HepG2 (cell line): Measurements from ENCODE around the gene STK38L. TPM values are rescaled to one million over a fixed set of nuclear protein-coding genes. Genes with fewer than 3 reads are reported as not detected.
A peak's percentile ranks its signal among the peaks of the same experiment; 100 is the strongest.

Experiments used
- CBX2 ChIP-seq, 2 experiments: fragments of 200-600 bp in 1 of 2; sonication (generic); formaldehyde crosslinking in 1 of 2; IDR thresholded peaks; 2 replicates each; pipeline versions ENCODE4 v1.7.0 to v1.8.1; 2018 to 2022; ENCODE audit warnings: low read depth in 2 of 2, low read length in 1 of 2, mild to moderate bottlenecking in 1 of 2, missing genetic modification reagents in 1 of 2
- HDAC2 ChIP-seq: sonication (generic); formaldehyde crosslinking; IDR thresholded peaks from 2 replicates; pipeline ENCODE4 v1.4.0; 2020; ENCODE audit warnings: missing genetic modification reagents
- KLF9 ChIP-seq: IDR thresholded peaks from 2 replicates; pipeline ENCODE4 v1.6.1; 2016; ENCODE audit warnings: low read depth
- RBAK ChIP-seq: sonication (generic); formaldehyde crosslinking; IDR thresholded peaks from 2 replicates; pipeline ENCODE4 v1.5.1; 2020; ENCODE audit warnings: mild to moderate bottlenecking, missing genetic modification reagents
- SMC3 ChIP-seq: IDR thresholded peaks from 2 replicates; pipeline ENCODE4 v1.6.1; 2011; ENCODE audit warnings: low read length, improper control_type of control experiment
- SP1 ChIP-seq, 2 experiments: fragments of 450-650 bp in 1 of 2; sonication (generic) in 1 of 2; formaldehyde crosslinking in 1 of 2; IDR thresholded peaks; 2 replicates each; pipeline versions ENCODE4 v1.4.0 to v1.6.1; 2016 to 2020; ENCODE audit warnings: missing genetic modification reagents in 1 of 2
- TP53 ChIP-seq: sonication (generic); formaldehyde crosslinking; conservative IDR thresholded peaks from 2 replicates; pipeline ENCODE4 v1.4.0; 2020; ENCODE audit warnings: missing genetic modification reagents
- ZNF317 ChIP-seq: sonication (generic); formaldehyde crosslinking; IDR thresholded peaks from 2 replicates; pipeline ENCODE4 v1.5.0; 2020; ENCODE audit warnings: mild to moderate bottlenecking, missing genetic modification reagents
- ZNF672 ChIP-seq: sonication (generic); formaldehyde crosslinking; IDR thresholded peaks from 2 replicates; pipeline ENCODE4 v1.8.1; 2022; ENCODE audit warnings: missing genetic modification reagents
- polyA plus RNA-seq, 8 experiments: library from polyadenylated mRNA; depleted of rRNA in 3 of 8; stranded (reverse) in 7 of 8; unstranded in 1 of 8; fragments of >200 nt; fragmentation: Illumina TruSeq in 4 of 8; extraction: Trizol in 4 of 8; gene quantifications; 2 replicates each; pipeline versions ENCODE4 v1.2.1 to v1.2.3, GENCODE V29; 2011 to 2016; ENCODE audit warnings: low read depth in 4 of 8, missing spikeins in 1 of 8, mixed read lengths in 1 of 8; ENCODE audit not compliant: insufficient read depth in 1 of 8
- total RNA-seq, 5 experiments: library from RNA; depleted of rRNA; stranded (reverse); fragments of >200 nt; fragmentation: Illumina TruSeq; extraction: Trizol; gene quantifications; 2 replicates each; pipeline ENCODE4 v1.2.3, GENCODE V29; 2016; ENCODE audit warnings: low read depth in 1 of 5
- TF ChIP-seq, protein P1 (sequence below): sonication (generic); formaldehyde crosslinking; IDR thresholded peaks from 2 replicates; pipeline ENCODE4 v1.8.0; 2022; ENCODE audit warnings: mild to moderate bottlenecking, missing genetic modification reagents; ENCODE audit not compliant: insufficient replicate concordance
- TF ChIP-seq, protein P2 (sequence below): sonication (generic); formaldehyde crosslinking; conservative IDR thresholded peaks from 2 replicates; pipeline ENCODE4 v1.4.0; 2020; ENCODE audit warnings: mild to moderate bottlenecking, missing genetic modification reagents, moderate library complexity
- TF ChIP-seq, protein P3 (sequence below): sonication (generic); formaldehyde crosslinking; IDR thresholded peaks from 2 replicates; pipeline ENCODE4 v1.5.0; 2020; ENCODE audit warnings: missing genetic modification reagents
- TF ChIP-seq, protein P4 (sequence below), 2 experiments: sonication (generic) in 1 of 2; formaldehyde crosslinking in 1 of 2; IDR thresholded peaks; 2 replicates each; pipeline versions ENCODE4 v1.4.0 to v1.6.1; 2016 to 2020; ENCODE audit warnings: borderline replicate concordance in 1 of 2, low read depth in 1 of 2, mild to moderate bottlenecking in 1 of 2, missing genetic modification reagents in 1 of 2
- TF ChIP-seq, protein P5 (sequence below): sonication (generic); formaldehyde crosslinking; IDR thresholded peaks from 2 replicates; pipeline ENCODE4 v1.4.0; 2020; ENCODE audit warnings: mild to moderate bottlenecking, missing genetic modification reagents

STK38L gene
- total and polyA plus RNA-seq, 2 of the 13 experiments (the other 11 are each of a cell fraction or from before 2014, with no cell fraction given): 6.1 to 26.4 TPM

DNA sequence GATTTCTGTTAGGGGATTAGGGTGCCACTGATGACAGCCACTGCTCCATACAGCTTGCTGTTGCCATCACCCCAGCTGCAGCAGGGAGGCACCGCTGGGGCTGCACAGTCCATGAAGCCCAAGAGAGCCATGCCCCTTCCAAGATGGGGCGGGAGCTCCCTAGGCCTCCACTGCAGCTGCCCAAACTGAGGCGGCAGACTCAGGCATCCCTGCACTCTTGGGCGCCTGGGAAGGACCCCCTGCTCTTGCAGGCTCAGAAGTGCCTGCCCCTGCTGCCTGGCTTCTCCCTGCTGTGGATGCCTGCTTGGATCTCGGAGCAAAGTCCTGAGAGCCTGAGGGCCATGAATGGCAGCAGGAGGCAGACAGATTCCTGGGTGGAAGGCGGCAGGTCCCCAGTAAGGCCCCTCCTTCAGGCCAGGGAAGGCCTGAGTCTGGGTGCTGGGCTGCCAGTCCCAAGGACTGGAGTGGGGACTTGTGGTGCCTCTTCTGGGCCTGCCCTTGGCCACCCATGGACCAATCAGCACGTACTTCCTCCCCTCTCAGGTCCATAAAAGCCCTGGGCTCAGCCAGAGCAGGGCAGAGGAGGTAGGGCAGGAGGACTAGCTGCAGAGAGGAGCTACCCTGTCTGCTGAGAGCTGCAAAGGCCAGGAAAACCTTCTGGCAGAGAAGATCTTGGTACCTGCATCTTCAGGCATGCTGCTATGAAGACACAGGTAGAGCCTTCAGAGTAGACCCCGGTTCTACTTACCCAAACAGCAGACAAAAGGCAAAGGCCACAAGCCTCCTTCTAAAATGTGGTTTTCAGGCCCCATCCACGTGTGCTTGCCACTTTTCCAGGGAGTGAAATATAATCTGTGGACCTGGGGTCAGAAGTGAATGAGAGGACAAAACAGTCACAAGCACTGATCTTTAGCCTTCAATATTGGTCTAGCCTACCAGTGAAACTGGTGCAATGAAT is 30.0 kb upstream of the STK38L start (continued):
- TF ChIP-seq, protein P1, sequence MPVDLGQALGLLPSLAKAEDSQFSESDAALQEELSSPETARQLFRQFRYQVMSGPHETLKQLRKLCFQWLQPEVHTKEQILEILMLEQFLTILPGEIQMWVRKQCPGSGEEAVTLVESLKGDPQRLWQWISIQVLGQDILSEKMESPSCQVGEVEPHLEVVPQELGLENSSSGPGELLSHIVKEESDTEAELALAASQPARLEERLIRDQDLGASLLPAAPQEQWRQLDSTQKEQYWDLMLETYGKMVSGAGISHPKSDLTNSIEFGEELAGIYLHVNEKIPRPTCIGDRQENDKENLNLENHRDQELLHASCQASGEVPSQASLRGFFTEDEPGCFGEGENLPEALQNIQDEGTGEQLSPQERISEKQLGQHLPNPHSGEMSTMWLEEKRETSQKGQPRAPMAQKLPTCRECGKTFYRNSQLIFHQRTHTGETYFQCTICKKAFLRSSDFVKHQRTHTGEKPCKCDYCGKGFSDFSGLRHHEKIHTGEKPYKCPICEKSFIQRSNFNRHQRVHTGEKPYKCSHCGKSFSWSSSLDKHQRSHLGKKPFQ (CRISPR knock-in tag): peak; percentile 46
- TF ChIP-seq, protein P2, sequence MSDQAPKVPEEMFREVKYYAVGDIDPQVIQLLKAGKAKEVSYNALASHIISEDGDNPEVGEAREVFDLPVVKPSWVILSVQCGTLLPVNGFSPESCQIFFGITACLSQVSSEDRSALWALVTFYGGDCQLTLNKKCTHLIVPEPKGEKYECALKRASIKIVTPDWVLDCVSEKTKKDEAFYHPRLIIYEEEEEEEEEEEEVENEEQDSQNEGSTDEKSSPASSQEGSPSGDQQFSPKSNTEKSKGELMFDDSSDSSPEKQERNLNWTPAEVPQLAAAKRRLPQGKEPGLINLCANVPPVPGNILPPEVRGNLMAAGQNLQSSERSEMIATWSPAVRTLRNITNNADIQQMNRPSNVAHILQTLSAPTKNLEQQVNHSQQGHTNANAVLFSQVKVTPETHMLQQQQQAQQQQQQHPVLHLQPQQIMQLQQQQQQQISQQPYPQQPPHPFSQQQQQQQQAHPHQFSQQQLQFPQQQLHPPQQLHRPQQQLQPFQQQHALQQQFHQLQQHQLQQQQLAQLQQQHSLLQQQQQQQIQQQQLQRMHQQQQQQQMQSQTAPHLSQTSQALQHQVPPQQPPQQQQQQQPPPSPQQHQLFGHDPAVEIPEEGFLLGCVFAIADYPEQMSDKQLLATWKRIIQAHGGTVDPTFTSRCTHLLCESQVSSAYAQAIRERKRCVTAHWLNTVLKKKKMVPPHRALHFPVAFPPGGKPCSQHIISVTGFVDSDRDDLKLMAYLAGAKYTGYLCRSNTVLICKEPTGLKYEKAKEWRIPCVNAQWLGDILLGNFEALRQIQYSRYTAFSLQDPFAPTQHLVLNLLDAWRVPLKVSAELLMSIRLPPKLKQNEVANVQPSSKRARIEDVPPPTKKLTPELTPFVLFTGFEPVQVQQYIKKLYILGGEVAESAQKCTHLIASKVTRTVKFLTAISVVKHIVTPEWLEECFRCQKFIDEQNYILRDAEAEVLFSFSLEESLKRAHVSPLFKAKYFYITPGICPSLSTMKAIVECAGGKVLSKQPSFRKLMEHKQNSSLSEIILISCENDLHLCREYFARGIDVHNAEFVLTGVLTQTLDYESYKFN (CRISPR knock-in tag): peak; percentile 90
- no peak for TF ChIP-seq CBX2 (IDR thresholded peaks at IDR 0.05; ENCODE audit: low read depth, low read length)
- no peak for TF ChIP-seq CBX2 (CRISPR knock-in tag; IDR thresholded peaks at IDR 0.05; ENCODE audit: low read depth)
- TF ChIP-seq HDAC2 (CRISPR knock-in tag): no peak
- peak; percentile 30; the same call in 1 of the 2 replicates for TF ChIP-seq ZNF317 (CRISPR knock-in tag)
- TF ChIP-seq, protein P3, sequence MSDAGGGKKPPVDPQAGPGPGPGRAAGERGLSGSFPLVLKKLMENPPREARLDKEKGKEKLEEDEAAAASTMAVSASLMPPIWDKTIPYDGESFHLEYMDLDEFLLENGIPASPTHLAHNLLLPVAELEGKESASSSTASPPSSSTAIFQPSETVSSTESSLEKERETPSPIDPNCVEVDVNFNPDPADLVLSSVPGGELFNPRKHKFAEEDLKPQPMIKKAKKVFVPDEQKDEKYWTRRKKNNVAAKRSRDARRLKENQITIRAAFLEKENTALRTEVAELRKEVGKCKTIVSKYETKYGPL: no peak
- TF ChIP-seq SP1 (IDR thresholded peaks at IDR 0.05): no peak
- no peak for TF ChIP-seq SP1 (CRISPR knock-in tag; IDR thresholded peaks at IDR 0.05)
- no peak for TF ChIP-seq SMC3
- TF ChIP-seq KLF9 (CRISPR knock-in tag): no peak
- TF ChIP-seq RBAK (CRISPR knock-in tag): no peak; the same call in 1 of the 2 replicates
- TF ChIP-seq TP53 (CRISPR knock-in tag): no peak
- TF ChIP-seq, protein P4, sequence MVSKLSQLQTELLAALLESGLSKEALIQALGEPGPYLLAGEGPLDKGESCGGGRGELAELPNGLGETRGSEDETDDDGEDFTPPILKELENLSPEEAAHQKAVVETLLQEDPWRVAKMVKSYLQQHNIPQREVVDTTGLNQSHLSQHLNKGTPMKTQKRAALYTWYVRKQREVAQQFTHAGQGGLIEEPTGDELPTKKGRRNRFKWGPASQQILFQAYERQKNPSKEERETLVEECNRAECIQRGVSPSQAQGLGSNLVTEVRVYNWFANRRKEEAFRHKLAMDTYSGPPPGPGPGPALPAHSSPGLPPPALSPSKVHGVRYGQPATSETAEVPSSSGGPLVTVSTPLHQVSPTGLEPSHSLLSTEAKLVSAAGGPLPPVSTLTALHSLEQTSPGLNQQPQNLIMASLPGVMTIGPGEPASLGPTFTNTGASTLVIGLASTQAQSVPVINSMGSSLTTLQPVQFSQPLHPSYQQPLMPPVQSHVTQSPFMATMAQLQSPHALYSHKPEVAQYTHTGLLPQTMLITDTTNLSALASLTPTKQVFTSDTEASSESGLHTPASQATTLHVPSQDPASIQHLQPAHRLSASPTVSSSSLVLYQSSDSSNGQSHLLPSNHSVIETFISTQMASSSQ (IDR thresholded peaks at IDR 0.05; ENCODE audit: low read depth): no peak
- TF ChIP-seq, protein P4 (CRISPR knock-in tag; IDR thresholded peaks at IDR 0.05; ENCODE audit: borderline replicate concordance): peak; percentile 69; the same call in 1 of the 2 replicates
- TF ChIP-seq, protein P5, sequence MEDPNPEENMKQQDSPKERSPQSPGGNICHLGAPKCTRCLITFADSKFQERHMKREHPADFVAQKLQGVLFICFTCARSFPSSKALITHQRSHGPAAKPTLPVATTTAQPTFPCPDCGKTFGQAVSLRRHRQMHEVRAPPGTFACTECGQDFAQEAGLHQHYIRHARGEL (CRISPR knock-in tag): no peak
- TF ChIP-seq ZNF672 (CRISPR knock-in tag): no peak
